Psoas muscle (tissue), 8 donors: ENCODE results near the gene TAS2R50. TPM values are rescaled to one million over a fixed set of nuclear protein-coding genes. Genes with fewer than 3 reads are reported as not detected.
A peak's percentile ranks its signal among the peaks of the same experiment; 100 is the strongest.

Source experiments
- ATAC-seq, 4 donors: fragments of 200-7000 bp; cut with Tn5 transposase; one replicate each; pipeline ENCODE4 v1.9.1; 2020; ENCODE audit warnings: moderate library complexity in 3 of 4, mild to moderate bottlenecking in 2 of 4
- DNase-seq, 2 donors: peaks; one replicate each; pipeline ENCODE4 v3.0.0-alpha.2; 2020
- H3K27ac ChIP-seq: fragments of 200-600 bp; one replicate; pipeline ENCODE4 v1.8.0; 2022
- H3K27me3 ChIP-seq, 3 donors: fragments of 200-600 bp in 1 of 3; one replicate each; pipeline versions ENCODE4 v1.6.1 to v1.8.0; 2013 to 2022; ENCODE audit warnings: low read length in 2 of 3, mild to moderate bottlenecking in 2 of 3, moderate library complexity in 1 of 3; ENCODE audit not compliant: insufficient read depth in 3 of 3
- H3K36me3 ChIP-seq, 2 donors: fragments of 200-600 bp in 1 of 2; one replicate each; pipeline versions ENCODE4 v1.6.1 to v1.8.0; 2013 to 2022; ENCODE audit warnings: low read depth in 1 of 2, mild to moderate bottlenecking in 1 of 2, moderate library complexity in 1 of 2; ENCODE audit not compliant: insufficient read depth in 1 of 2
- H3K4me1 ChIP-seq: fragments of 200-600 bp; one replicate; pipeline ENCODE4 v1.8.0; 2022
- H3K4me3 ChIP-seq: fragments of 200-600 bp; one replicate; pipeline ENCODE4 v1.8.0; 2022; ENCODE audit warnings: mild to moderate bottlenecking
- H3K9me3 ChIP-seq: fragments of 200-600 bp; one replicate; pipeline ENCODE4 v1.8.0; 2022
- WGBS, 3 donors: extraction: QIAGEN DNeasy Blood & Tissue Kit; methylation state at CpG; one replicate each; pipeline versions ENCODE4 v1.1.6 to v1.1.7; 2013; 5-methylcytosine and 5-hydroxymethylcytosine counted together
- intact Hi-C, 2 donors: fragments of 100-400 bp; cut with DNase I; formaldehyde crosslinking; loops; one replicate each; pipeline versions ENCODE4 v1.11.0 to v1.14.2; 2022
- polyA plus RNA-seq, 3 donors: library from polyadenylated mRNA; stranded (reverse); fragments of 200-250 nt; gene quantifications; one replicate each; pipeline ENCODE4 v1.2.3, GENCODE V29; 2013
- total RNA-seq, 4 donors: library from RNA; stranded (reverse); fragmentation: NEBNext Ultra II Directional in 2 of 4; extraction: Animal tissue kit (Norgen Biotek cat#: 25700) in 2 of 4; gene quantifications; one replicate each; pipeline versions ENCODE4 v1.2.1 to v1.2.4, GENCODE V29; 2021 to 2023
- TF ChIP-seq, protein P1 (sequence below): fragments of 200-600 bp; IDR thresholded peaks from one replicate; pipeline ENCODE4 v1.8.0; 2022; ENCODE audit warnings: antibody characterized with exemption
- donor health status: healthy with polysubstance abuse.
- donor health status: DM: no; HTN: no; CAD: no; lungs with moderate emphysema.
- donor health status: Bipolar disorder and iron deficiency.
- donor health status: healthy.
- donor health status: DM: yes; HTN: yes; CAD: no.
- donor health status: DM: no; HTN: no; CAD: no.
- donor health status: DM: no; HTN: no; CAD: no.
- donor health status: DM: yes; HTN: yes; CAD: no.

Gene TAS2R50
- total and polyA plus RNA-seq, 7 donors: 0.14 to 0.99 (median 0.34) TPM; not detected in 3

DNA sequence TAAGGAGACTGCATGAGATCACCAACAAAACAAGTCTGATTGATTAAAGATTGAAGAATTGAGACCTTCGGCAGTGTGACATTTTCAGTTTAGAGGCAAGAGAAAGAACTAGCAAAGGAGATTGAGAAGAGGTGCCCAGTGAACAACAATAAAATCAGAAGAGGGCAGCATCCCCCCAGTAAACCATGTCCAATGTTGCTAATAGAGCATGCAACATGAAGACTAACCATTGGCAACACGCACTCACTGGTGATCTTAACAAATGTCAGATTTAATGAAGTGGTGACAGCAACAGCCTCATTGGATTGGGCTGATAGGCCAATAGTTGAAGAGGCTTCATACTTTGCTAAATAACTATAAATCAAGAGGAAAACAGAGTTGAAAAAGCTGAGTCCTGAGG is 26.9 kb downstream of the TAS2R50 start:
- Histone ChIP-seq H3K4me3 (no peak overlapping the region), H3K36me3 (no peaks in the 10 kb centered on the region), H3K4me1 (no peaks in the 10 kb centered on the region), H3K9me3 (no peaks in the 10 kb centered on the region), H3K27ac (no peak overlapping the region), H3K27me3 (no peaks in the 10 kb centered on the region)
- ATAC-seq (peak in 2 of 4 donors; percentile 45 to 59), DNase-seq (no peak)
- TF ChIP-seq, protein P1, sequence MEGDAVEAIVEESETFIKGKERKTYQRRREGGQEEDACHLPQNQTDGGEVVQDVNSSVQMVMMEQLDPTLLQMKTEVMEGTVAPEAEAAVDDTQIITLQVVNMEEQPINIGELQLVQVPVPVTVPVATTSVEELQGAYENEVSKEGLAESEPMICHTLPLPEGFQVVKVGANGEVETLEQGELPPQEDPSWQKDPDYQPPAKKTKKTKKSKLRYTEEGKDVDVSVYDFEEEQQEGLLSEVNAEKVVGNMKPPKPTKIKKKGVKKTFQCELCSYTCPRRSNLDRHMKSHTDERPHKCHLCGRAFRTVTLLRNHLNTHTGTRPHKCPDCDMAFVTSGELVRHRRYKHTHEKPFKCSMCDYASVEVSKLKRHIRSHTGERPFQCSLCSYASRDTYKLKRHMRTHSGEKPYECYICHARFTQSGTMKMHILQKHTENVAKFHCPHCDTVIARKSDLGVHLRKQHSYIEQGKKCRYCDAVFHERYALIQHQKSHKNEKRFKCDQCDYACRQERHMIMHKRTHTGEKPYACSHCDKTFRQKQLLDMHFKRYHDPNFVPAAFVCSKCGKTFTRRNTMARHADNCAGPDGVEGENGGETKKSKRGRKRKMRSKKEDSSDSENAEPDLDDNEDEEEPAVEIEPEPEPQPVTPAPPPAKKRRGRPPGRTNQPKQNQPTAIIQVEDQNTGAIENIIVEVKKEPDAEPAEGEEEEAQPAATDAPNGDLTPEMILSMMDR: no peak
- 68 to 91% (median 75%) methylated on average over 2 of the region's 2 CpGs for WGBS, 3 donors
- intact Hi-C loops: no loop called here

DNA sequence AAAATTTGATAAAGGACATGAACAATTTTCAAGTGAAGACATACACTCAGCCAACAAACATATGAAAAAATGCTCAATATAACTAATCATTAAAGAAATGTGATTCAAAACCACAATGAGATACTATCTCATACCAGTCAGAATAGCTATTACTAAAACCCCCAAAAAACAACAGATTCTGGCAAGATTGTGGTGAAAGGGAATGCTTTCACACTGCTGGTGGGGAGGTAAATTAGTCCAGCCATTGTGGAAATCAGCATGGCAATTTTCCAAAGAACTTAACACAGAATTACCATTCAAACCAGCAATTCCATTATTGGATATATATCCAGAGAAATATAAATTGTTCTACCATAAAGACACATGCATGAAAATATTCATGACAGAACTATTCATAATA is 29.0 kb downstream of the TAS2R50 start:
- intact Hi-C loops: no loop called here
- TF ChIP-seq, protein P1: no peak
- Histone ChIP-seq H3K36me3 (no peaks in the 10 kb centered on the region), H3K4me3 (no peak overlapping the region), H3K27ac (no peak overlapping the region), H3K9me3 (no peaks in the 10 kb centered on the region), H3K4me1 (peaks cover 4% of the 10 kb centered on the region), H3K27me3 (no peaks in the 10 kb centered on the region)
- no peak for ATAC-seq
- no peak for DNase-seq

DNA sequence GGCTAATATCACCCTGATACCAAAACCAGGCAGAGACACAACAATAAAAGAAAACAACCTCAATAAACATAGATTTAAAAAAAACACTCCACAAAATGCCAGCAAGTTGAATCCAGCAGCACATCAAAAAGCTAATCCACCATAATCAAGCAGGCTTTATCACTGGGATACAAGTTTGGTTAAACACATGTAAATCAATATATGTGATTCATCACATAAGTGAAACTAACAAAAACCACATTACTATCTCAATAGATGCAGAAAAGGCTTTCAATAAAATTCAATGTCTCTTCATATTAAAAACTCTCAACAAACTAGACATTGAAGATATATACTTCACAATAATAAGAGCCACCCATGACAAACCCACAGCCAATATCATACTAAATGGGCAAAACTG is 30.6 kb downstream of the TAS2R50 start:
- intact Hi-C loops: no loop called here

GRCh38 chr12:10952645-10953044 is 34.1 kb downstream of the TAS2R50 start:
- DNase-seq (no peak), ATAC-seq (peak in 3 of 4 donors; percentile 83 to 92 (median 83))
- no peaks in the 10 kb centered on the region for H3K36me3 ChIP-seq
- intact Hi-C loops: no loop called here
- 30 to 41% (median 35%) methylated on average over 4 of the region's 4 CpGs for WGBS, 3 donors
- H3K9me3 ChIP-seq: no peaks in the 10 kb centered on the region
- H3K27ac ChIP-seq: no peak overlapping the region
- H3K4me3 ChIP-seq: no peak overlapping the region
- TF ChIP-seq, protein P1: no peak
- H3K27me3 ChIP-seq: no peaks in the 10 kb centered on the region
- H3K4me1 ChIP-seq: peaks cover 4% of the 10 kb centered on the region

More for the DNA sequence above, 30.6 kb downstream of the TAS2R50 start:
- ATAC-seq: no peak
- DNase-seq: no peak
- TF ChIP-seq, protein P1: no peak
- H3K27ac ChIP-seq: no peak overlapping the region
- H3K9me3 ChIP-seq: no peaks in the 10 kb centered on the region
- H3K4me3 ChIP-seq: no peak overlapping the region
- peaks cover 4% of the 10 kb centered on the region for H3K4me1 ChIP-seq
- no peaks in the 10 kb centered on the region for H3K36me3 ChIP-seq
- no peaks in the 10 kb centered on the region for H3K27me3 ChIP-seq

- H3K27ac ChIP-seq: no peak overlapping the region
- no peaks in the 10 kb centered on the region for H3K9me3 ChIP-seq
- no peak overlapping the region for H3K4me3 ChIP-seq
- no peaks in the 10 kb centered on the region for H3K4me1 ChIP-seq
- H3K36me3 ChIP-seq: no peaks in the 10 kb centered on the region
- TF ChIP-seq, protein P1: no peak
- H3K27me3 ChIP-seq: no peaks in the 10 kb centered on the region
- no peak for ATAC-seq
- no peak for DNase-seq
- WGBS, 3 donors: 99 to 100% (median 99%) methylated on average over 2 of the region's 2 CpGs
- intact Hi-C loops: no loop called here
Measured at GRCh38 chr12:10943167-10943566, 43.5 kb downstream of the TAS2R50 start.
